Measurements from ENCODE around the gene OR8B12.

The OR8B12 gene

GRCh38 chr11:124582565-124582964 lies 39.1 kb upstream of the OR8B12 start:
- H3K4me1 ChIP-seq (ENCODE audit: insufficient read depth, low read length, severe bottlenecking), result no peaks in the 10 kb centered on the region
- TF ChIP-seq, protein P1, sequence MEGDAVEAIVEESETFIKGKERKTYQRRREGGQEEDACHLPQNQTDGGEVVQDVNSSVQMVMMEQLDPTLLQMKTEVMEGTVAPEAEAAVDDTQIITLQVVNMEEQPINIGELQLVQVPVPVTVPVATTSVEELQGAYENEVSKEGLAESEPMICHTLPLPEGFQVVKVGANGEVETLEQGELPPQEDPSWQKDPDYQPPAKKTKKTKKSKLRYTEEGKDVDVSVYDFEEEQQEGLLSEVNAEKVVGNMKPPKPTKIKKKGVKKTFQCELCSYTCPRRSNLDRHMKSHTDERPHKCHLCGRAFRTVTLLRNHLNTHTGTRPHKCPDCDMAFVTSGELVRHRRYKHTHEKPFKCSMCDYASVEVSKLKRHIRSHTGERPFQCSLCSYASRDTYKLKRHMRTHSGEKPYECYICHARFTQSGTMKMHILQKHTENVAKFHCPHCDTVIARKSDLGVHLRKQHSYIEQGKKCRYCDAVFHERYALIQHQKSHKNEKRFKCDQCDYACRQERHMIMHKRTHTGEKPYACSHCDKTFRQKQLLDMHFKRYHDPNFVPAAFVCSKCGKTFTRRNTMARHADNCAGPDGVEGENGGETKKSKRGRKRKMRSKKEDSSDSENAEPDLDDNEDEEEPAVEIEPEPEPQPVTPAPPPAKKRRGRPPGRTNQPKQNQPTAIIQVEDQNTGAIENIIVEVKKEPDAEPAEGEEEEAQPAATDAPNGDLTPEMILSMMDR (IDR thresholded peaks at IDR 0.05; ENCODE audit: low read length), result no peak
- no peak for TF ChIP-seq EZH2 (IDR thresholded peaks at IDR 0.05; ENCODE audit: borderline replicate concordance, low read length)
- no peaks in the 10 kb centered on the region for H4K20me1 ChIP-seq (ENCODE audit: insufficient read depth, low read length)
- H3F3A ChIP-seq (ENCODE audit: insufficient read depth, low read length), result no peaks in the 10 kb centered on the region
- no peaks in the 10 kb centered on the region for H3K79me2 ChIP-seq (ENCODE audit: insufficient read depth, low read length)
- no peak overlapping the region for H2AFZ ChIP-seq (ENCODE audit: low read length)
- no peaks in the 10 kb centered on the region for H3K27me3 ChIP-seq (ENCODE audit: insufficient read depth, low read length)
- H3K9me3 ChIP-seq (ENCODE audit: low read length), result no peaks in the 10 kb centered on the region
- H3K9me2 ChIP-seq (ENCODE audit: low read depth, low read length), result no peaks in the 10 kb centered on the region
- H3K9ac ChIP-seq (ENCODE audit: low read length), result no peak overlapping the region
- no peaks in the 10 kb centered on the region for H3K36me3 ChIP-seq (ENCODE audit: insufficient read depth, low read length)
- no peak overlapping the region for H3K4me3 ChIP-seq (ENCODE audit: low read depth, low read length, poor library complexity, severe bottlenecking)
- H3K27ac ChIP-seq (ENCODE audit: low read depth, low read length, poor library complexity, severe bottlenecking), result no peak overlapping the region
- H3K4me2 ChIP-seq (ENCODE audit: low read length), result no peak overlapping the region

GRCh38 chr11:124581817-124582216 lies 38.4 kb upstream of the OR8B12 start:
- no peak overlapping the region for H3K4me2 ChIP-seq (ENCODE audit: low read length)
- H3K4me1 ChIP-seq (ENCODE audit: insufficient read depth, low read length, severe bottlenecking), result no peaks in the 10 kb centered on the region
- no peak overlapping the region for H3K4me3 ChIP-seq (ENCODE audit: low read depth, low read length, poor library complexity, severe bottlenecking)
- no peaks in the 10 kb centered on the region for H3K27me3 ChIP-seq (ENCODE audit: insufficient read depth, low read length)
- H4K20me1 ChIP-seq (ENCODE audit: insufficient read depth, low read length), result no peaks in the 10 kb centered on the region
- no peak overlapping the region for H3K9ac ChIP-seq (ENCODE audit: low read length)
- H2AFZ ChIP-seq (ENCODE audit: low read length), result no peak overlapping the region
- no peaks in the 10 kb centered on the region for H3K9me2 ChIP-seq (ENCODE audit: low read depth, low read length)
- H3K79me2 ChIP-seq (ENCODE audit: insufficient read depth, low read length), result no peaks in the 10 kb centered on the region
- no peaks in the 10 kb centered on the region for H3F3A ChIP-seq (ENCODE audit: insufficient read depth, low read length)
- no peaks in the 10 kb centered on the region for H3K9me3 ChIP-seq (ENCODE audit: low read length)
- no peak overlapping the region for H3K27ac ChIP-seq (ENCODE audit: low read depth, low read length, poor library complexity, severe bottlenecking)
- TF ChIP-seq, protein P1 (IDR thresholded peaks at IDR 0.05; ENCODE audit: low read length), result no peak
- no peak for TF ChIP-seq EZH2 (IDR thresholded peaks at IDR 0.05; ENCODE audit: borderline replicate concordance, low read length)
- H3K36me3 ChIP-seq (ENCODE audit: insufficient read depth, low read length), result no peaks in the 10 kb centered on the region

DNA sequence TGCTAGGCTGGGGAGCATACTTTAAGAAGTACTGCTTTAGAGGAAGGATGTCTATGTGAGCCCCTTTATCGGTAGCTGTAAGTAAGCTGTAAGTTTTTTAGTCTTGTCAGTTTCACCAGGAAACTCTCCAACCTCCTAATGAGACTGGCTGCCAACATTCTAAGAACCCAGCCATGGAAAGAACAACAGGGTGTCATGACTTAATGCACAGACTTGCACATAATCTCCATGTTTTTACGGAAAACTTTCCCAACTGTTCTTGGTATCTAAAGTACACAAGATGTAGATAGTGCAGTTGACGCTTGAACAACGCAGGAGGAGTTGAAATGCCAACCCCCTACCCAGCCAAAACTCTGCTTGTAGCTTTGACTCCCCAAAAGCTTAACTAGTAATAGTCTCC lies 35.3 kb upstream of the OR8B12 start:
- Histone ChIP-seq H3K4me2 (ENCODE audit: low read length) (no peak overlapping the region), H3K4me3 (ENCODE audit: low read depth, low read length, poor library complexity, severe bottlenecking) (no peak overlapping the region), H2AFZ (ENCODE audit: low read length) (no peak overlapping the region), H3K36me3 (ENCODE audit: insufficient read depth, low read length) (no peaks in the 10 kb centered on the region), H3K27ac (ENCODE audit: low read depth, low read length, poor library complexity, severe bottlenecking) (no peak overlapping the region), H3K9ac (ENCODE audit: low read length) (no peak overlapping the region), H4K20me1 (ENCODE audit: insufficient read depth, low read length) (no peaks in the 10 kb centered on the region), H3K9me2 (ENCODE audit: low read depth, low read length) (no peaks in the 10 kb centered on the region), H3K9me3 (ENCODE audit: low read length) (no peaks in the 10 kb centered on the region), H3F3A (ENCODE audit: insufficient read depth, low read length) (no peaks in the 10 kb centered on the region), H3K4me1 (ENCODE audit: insufficient read depth, low read length, severe bottlenecking) (no peaks in the 10 kb centered on the region), H3K27me3 (ENCODE audit: insufficient read depth, low read length) (no peaks in the 10 kb centered on the region), H3K79me2 (ENCODE audit: insufficient read depth, low read length) (no peaks in the 10 kb centered on the region)
- TF ChIP-seq, protein P1 (IDR thresholded peaks at IDR 0.05; ENCODE audit: low read length), result no peak
- no peak for TF ChIP-seq EZH2 (IDR thresholded peaks at IDR 0.05; ENCODE audit: borderline replicate concordance, low read length)
